Mucosa of rectum (tissue), 2 donors: ENCODE data around the gene CD302.
"Not testable (repeated sequence)": the region's sequence is repeated elsewhere in the genome, so short reads cannot be mapped to it uniquely, and the experiment has no call there.

Experiments
- H3K27ac ChIP-seq, 2 donors: one replicate each; pipeline ENCODE4 v1.7.0; 2013; ENCODE audit warnings: inconsistent platforms in 2 of 2, low read depth in 2 of 2, low read length in 2 of 2
- H3K27me3 ChIP-seq, 2 donors: one replicate each; pipeline ENCODE4 v1.7.0; 2013; ENCODE audit warnings: low read length in 2 of 2; ENCODE audit not compliant: control insufficient read depth in 2 of 2, insufficient read depth in 2 of 2
- H3K36me3 ChIP-seq, 2 donors: one replicate each; pipeline ENCODE4 v1.7.0; 2013; ENCODE audit warnings: low read length in 2 of 2; ENCODE audit not compliant: control insufficient read depth in 2 of 2, insufficient read depth in 2 of 2
- H3K4me1 ChIP-seq, 2 donors: one replicate each; pipeline ENCODE4 v1.7.0; 2013; ENCODE audit warnings: low read length in 2 of 2, mild to moderate bottlenecking in 1 of 2; ENCODE audit not compliant: control insufficient read depth in 2 of 2, insufficient read depth in 2 of 2
- H3K4me3 ChIP-seq, 2 donors: one replicate each; pipeline ENCODE4 v1.7.0; 2013; ENCODE audit warnings: low read length in 2 of 2
- H3K9ac ChIP-seq, 2 donors: one replicate each; pipeline ENCODE4 v1.7.0; 2013; ENCODE audit warnings: low read length in 2 of 2, low read depth in 1 of 2, mild to moderate bottlenecking in 1 of 2
- H3K9me3 ChIP-seq, 2 donors: one replicate each; pipeline ENCODE4 v1.7.0; 2013; ENCODE audit warnings: low read length in 2 of 2; ENCODE audit not compliant: control insufficient read depth in 2 of 2
- donor health status: healthy.
- donor health status: Normal muscosa, but diverticular disease.

CD302 gene

DNA sequence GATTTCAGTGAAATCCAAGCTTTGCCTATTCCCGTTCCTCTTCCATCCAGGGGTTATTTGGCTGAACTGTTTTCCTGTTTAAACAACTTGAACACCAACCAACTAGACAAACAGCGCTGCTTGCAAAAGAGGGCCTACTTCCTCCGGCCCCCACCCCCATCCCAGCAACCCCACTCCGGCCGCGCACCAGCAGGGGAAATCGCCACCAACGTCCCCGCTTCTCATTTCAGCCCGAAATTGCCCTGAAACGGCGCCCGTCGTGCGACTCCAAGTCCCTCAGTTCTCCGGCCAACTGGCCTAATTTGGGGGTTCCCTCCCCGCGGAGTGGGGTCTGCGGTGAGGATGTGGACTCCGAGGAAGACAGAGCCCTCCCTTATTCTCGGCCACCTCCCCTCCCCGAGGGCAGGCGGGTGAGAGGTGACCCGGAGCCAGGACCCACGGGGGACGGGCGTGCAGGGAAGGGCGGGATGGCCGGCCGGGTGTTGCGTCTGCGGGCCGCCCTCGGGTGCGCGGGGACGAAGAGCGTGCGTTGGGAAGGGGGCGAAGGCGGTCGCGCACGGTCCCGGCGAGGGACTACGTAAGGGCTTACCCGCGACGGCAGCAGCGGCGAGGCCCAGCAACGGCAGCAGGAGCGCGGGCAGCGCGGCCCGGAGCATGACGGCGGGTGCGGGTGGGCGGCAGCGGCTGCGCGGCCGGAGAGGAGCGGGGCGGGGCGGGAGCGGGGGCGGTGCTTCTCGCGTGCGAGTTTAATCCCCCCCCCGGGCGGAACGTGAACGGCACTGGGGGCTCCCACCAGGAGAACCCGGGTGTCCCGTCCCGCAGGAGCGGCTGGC is at the start of gene CD302:
Gene CD302, minus strand, starts transcription at position 666 of the 833 bp plus-strand sequence. Its CDS starts 10 bp downstream, at position 656.
- H3K36me3 ChIP-seq = no peaks in the 10 kb centered on the region
- H3K4me3 ChIP-seq = peak within 1 kb of the TSS; percentile 84 to 91
- peak within 1 kb of the TSS; percentile 74 to 87 for H3K9ac ChIP-seq
- no peaks in the 10 kb centered on the region for H3K27me3 ChIP-seq
- H3K27ac ChIP-seq = peak within 1 kb of the TSS; percentile 80 to 84
- H3K4me1 ChIP-seq = peaks cover 5 to 7% of the 10 kb centered on the region in 2 donors
- no peaks in the 10 kb centered on the region for H3K9me3 ChIP-seq

DNA sequence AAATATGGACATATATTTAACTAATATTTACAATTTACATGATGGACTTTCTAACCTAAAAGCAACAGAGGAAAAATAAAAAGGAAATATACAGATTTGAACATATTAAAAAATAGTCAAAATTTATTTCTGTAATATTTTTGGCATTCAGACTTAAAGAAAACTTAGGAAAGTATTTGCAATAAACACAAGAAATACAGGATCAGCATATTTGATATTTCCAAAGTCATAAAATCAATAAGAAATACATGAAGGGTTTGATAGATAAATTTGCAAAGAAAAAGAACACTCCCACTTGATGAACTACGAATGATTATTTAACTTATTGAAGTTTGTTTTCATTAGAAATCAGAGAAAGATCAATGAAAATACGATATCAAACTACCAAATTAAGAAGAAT is 48.6 kb upstream of the CD302 start:
- Histone ChIP-seq H3K4me3 (no peak overlapping the region), H3K36me3 (peaks cover 5 to 18% of the 10 kb centered on the region in 2 donors), H3K27me3 (no peaks in the 10 kb centered on the region), H3K9me3 (no peaks in the 10 kb centered on the region), H3K4me1 (no peaks in the 10 kb centered on the region), H3K9ac (no peak overlapping the region), H3K27ac (no peak overlapping the region)

GRCh38 chr2:159840616-159841015 is 42.6 kb upstream of the CD302 start:
- Histone ChIP-seq H3K36me3 (peaks cover 9 to 14% of the 10 kb centered on the region in 2 donors), H3K27ac (no peak overlapping the region), H3K4me3 (no peak overlapping the region), H3K4me1 (no peaks in the 10 kb centered on the region), H3K9me3 (no peaks in the 10 kb centered on the region), H3K27me3 (no peaks in the 10 kb centered on the region), H3K9ac (no peak overlapping the region)

DNA sequence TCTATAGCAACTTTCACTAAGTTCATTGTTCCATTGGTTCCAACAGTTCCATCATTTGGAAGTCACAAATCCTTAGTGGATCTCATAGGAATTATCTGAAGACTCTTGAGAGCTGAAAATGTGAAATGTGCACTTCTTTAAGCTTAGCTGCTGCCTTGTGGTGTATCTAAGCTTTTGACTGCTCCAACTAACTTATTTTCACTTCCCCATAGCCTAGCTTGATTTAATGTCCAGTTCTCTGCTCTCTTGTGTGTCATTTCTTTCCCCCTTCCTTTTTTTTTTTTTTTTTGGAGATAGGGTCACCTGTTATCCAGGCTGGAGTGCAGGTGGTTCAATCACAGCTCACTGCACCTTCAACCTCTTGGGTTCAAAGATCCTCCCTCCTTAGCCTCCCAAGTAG is 34.9 kb upstream of the CD302 start:
- H3K4me1 ChIP-seq = no peaks in the 10 kb centered on the region
- no peak overlapping the region for H3K9ac ChIP-seq
- H3K9me3 ChIP-seq = no peaks in the 10 kb centered on the region
- H3K36me3 ChIP-seq = peaks cover 7 to 13% of the 10 kb centered on the region in 2 donors
- no peak overlapping the region for H3K4me3 ChIP-seq
- no peaks in the 10 kb centered on the region for H3K27me3 ChIP-seq
- H3K27ac ChIP-seq = no peak overlapping the region

GRCh38 chr2:159832026-159832425 is 34.0 kb upstream of the CD302 start:
- Histone ChIP-seq H3K36me3 (peaks cover 7 to 13% of the 10 kb centered on the region in 2 donors), H3K4me1 (no peaks in the 10 kb centered on the region), H3K9ac (no peak overlapping the region), H3K9me3 (no peaks in the 10 kb centered on the region), H3K27me3 (no peaks in the 10 kb centered on the region), H3K4me3 (no peak overlapping the region), H3K27ac (no peak overlapping the region)

GRCh38 chr2:159829376-159829775 is 31.4 kb upstream of the CD302 start:
- no peaks in the 10 kb centered on the region for H3K9me3 ChIP-seq
- H3K4me3 ChIP-seq = no peak overlapping the region
- no peak overlapping the region for H3K9ac ChIP-seq
- H3K27ac ChIP-seq = no peak overlapping the region
- H3K36me3 ChIP-seq = peaks cover 0 to 13% of the 10 kb centered on the region in 2 donors
- H3K4me1 ChIP-seq = no peaks in the 10 kb centered on the region
- no peaks in the 10 kb centered on the region for H3K27me3 ChIP-seq

- no peaks in the 10 kb centered on the region for H3K4me1 ChIP-seq
- H3K36me3 ChIP-seq = peaks cover 0 to 13% of the 10 kb centered on the region in 2 donors
- H3K9me3 ChIP-seq = no peaks in the 10 kb centered on the region
- no peaks in the 10 kb centered on the region for H3K27me3 ChIP-seq
- no peak overlapping the region for H3K4me3 ChIP-seq
- no peak overlapping the region for H3K27ac ChIP-seq
- no peak overlapping the region for H3K9ac ChIP-seq
Observed at GRCh38 chr2:159828738-159829137, 30.7 kb upstream of the CD302 start.

GRCh38 chr2:159822478-159822833 is 24.4 kb upstream of the CD302 start:
- H3K27ac ChIP-seq, H3K9ac ChIP-seq, H3K4me3 ChIP-seq, H3K9me3 ChIP-seq, H3K4me1 ChIP-seq, H3K27me3 ChIP-seq, H3K36me3 ChIP-seq: not testable (repeated sequence)

DNA sequence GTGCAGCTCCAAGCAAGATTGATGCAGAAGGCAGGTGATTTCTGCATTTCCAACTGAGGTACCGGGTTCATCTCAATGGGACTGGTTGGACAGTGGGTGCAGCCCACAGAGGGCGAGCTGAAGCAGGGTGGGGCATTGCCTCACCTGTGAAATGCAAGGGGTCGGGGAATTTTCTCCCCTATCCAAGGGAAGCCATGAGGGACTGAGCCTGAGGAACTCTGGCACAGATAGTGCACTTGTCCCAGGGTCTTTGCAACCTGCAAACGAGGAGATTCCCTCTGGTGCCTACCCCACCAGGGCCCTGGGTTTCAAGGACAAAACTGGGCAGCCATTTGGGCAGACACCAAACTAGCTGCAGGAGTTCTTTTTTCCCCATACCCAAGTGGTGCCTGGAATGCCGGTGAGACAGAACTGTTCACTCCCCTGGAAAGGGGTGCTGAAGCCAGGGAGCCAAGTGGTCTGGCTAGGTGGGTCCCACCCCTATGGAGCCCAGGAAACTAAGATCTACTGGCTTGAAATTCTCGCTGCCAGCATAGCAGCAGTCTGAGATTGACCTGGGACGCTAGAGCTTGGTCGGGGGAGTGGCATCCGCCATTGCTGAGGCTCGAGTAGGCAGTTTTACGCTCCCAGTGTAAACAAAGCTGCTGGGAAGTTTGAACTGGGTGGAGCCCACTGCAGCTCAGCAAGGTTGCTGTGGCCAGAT is 23.9 kb upstream of the CD302 start:
- H3K27ac ChIP-seq = peak overlapping the region; percentile 32 to 36
- peak overlapping the region in 1 of 2 donors; percentile 32 for H3K9ac ChIP-seq
- not testable (repeated sequence) for H3K9me3 ChIP-seq, H3K27me3 ChIP-seq, H3K4me1 ChIP-seq, H3K36me3 ChIP-seq, H3K4me3 ChIP-seq

DNA sequence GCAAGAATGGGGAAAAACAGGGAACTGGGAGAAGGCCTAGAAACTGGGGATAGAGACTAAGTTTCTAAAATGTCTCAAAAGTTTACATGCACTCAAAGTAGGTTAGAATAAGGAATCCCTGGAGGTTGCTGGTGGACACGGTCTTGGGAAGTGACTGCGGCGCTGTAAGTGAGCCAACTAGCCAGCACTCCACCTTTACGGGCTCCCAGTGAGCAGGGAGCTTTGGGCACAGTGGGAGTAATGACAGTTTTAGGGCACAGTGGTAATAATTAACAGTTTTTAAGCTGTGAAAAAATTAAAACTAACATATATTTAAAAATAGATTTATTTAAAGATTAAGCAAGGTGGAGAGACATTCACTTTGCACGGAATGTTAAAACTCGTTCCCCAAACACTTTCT is 20.9 kb upstream of the CD302 start:
- Histone ChIP-seq H3K36me3 (peaks cover 0 to 4% of the 10 kb centered on the region in 2 donors), H3K9ac (no peak overlapping the region), H3K27ac (no peak overlapping the region), H3K27me3 (no peaks in the 10 kb centered on the region), H3K4me1 (peaks cover 0 to 2% of the 10 kb centered on the region in 2 donors), H3K4me3 (no peak overlapping the region), H3K9me3 (no peaks in the 10 kb centered on the region)
